Activated naive CD8-positive, alpha-beta T cell treated with anti-CD3 and anti-CD28 coated beads for 36 hours (primary cell): ENCODE measurements around the gene RERE. TPM values are rescaled to one million over a fixed set of nuclear protein-coding genes. Genes with fewer than 3 reads are reported as not detected.

Experiments
- DNase-seq: peaks from one replicate; pipeline ENCODE4 v3.0.0; 2021
- H3K27ac Mint-ChIP-seq: one replicate; pipeline ENCODE4 v1.8.0; 2022; ENCODE audit warnings: mild to moderate bottlenecking, moderate library complexity, mixed read lengths
- H3K27me3 Mint-ChIP-seq: one replicate; pipeline ENCODE4 v1.8.0; 2022; ENCODE audit warnings: mild to moderate bottlenecking, mixed read lengths
- H3K36me3 Mint-ChIP-seq: one replicate; pipeline ENCODE4 v1.8.0; 2021; ENCODE audit warnings: mild to moderate bottlenecking, mixed read lengths
- H3K4me1 Mint-ChIP-seq: one replicate; pipeline ENCODE4 v1.8.0; 2021; ENCODE audit warnings: mixed read lengths
- H3K4me3 Mint-ChIP-seq: one replicate; pipeline ENCODE4 v1.8.0; 2022; ENCODE audit warnings: mild to moderate bottlenecking, moderate library complexity, mixed read lengths
- H3K9me3 Mint-ChIP-seq: one replicate; pipeline ENCODE4 v1.8.0; 2022; ENCODE audit warnings: mixed read lengths
- total RNA-seq, 2 experiments: library from RNA; stranded (reverse); gene quantifications; one replicate each; pipeline ENCODE4 v1.2.3, GENCODE V29; 2021

RERE gene
- total RNA-seq, 2 experiments from 2014 or later = 36.8 to 39.6 TPM

DNA sequence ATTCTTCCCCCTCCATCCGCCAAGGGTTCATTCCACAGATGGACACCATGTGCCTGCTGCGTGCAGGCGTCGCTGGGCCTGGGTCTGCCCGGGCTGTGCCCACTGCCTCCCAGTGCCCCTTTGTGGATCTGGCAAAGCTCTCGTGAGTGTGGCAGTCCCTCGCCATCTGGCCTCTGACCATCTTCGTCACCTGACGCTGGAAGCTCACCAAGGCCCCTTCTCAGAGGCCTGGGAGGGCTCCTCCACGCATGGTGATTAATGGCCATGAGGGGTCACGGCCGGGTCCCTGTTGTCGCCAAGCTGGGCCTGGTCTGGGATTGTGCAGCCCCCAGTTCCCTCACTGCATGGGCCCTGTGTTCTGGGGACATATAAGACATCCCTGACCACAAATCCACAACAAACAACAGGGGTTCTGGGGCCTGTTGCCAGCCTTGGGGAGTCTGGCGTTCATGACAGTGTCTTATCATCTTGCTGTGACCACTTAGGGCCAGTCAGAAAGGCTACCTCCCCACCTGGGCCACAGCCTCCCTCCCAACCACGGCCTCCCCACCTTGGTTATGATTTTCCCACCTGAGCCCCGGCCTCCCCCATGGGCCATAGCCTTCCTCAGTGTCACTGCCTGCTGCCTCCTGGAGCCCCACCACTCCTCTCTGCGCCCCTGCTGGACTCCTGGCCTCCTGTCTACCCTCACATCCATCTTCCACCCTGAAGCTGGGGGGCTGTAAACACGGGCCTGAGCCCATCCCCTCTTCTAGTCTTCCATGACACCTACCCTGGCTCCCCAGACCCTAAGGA lies 471.6 kb downstream of the RERE start:
- Mint-ChIP-seq H3K36me3 (no peaks in the 10 kb centered on the region), H3K4me3 (no peak overlapping the region)
- no peak for DNase-seq

DNA sequence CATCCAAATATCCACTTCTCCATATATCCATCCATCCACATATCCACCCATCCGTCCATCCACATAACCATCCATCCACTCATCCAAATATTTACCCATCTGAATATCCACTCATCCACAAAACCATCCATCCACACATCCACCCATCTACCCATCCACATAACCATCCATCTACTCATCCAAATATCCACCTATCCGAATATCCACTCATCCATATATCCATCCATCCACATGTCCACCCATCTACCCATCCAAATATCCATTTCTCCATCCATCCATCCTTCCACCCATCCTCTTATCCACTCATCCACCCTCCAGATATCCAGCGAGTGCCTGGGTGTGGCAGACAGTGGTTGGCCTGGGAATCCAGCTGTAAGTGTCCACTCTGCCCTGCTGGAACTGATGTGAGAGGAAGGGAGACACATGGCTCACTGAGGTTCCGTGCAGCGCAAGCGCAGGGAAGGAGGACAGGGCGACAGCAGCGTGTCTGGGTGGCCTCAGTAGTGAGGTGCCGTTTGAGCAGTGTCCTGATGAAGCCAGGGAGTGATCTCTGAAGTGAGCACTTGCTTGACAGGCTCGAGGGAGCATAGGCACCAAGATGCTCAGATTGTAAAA lies 472.4 kb downstream of the RERE start:
- Mint-ChIP-seq H3K27me3 (peaks cover 3% of the 10 kb centered on the region), H3K9me3 (no peaks in the 10 kb centered on the region), H3K4me3 (no peak overlapping the region), H3K36me3 (no peaks in the 10 kb centered on the region), H3K27ac (no peak overlapping the region), H3K4me1 (peaks cover 4% of the 10 kb centered on the region)
- DNase-seq = no peak

More for the DNA sequence above, 471.6 kb downstream of the RERE start:
- Mint-ChIP-seq H3K27ac (no peak overlapping the region), H3K27me3 (peaks cover 3% of the 10 kb centered on the region), H3K4me1 (peaks cover 4% of the 10 kb centered on the region), H3K9me3 (no peaks in the 10 kb centered on the region)

DNA sequence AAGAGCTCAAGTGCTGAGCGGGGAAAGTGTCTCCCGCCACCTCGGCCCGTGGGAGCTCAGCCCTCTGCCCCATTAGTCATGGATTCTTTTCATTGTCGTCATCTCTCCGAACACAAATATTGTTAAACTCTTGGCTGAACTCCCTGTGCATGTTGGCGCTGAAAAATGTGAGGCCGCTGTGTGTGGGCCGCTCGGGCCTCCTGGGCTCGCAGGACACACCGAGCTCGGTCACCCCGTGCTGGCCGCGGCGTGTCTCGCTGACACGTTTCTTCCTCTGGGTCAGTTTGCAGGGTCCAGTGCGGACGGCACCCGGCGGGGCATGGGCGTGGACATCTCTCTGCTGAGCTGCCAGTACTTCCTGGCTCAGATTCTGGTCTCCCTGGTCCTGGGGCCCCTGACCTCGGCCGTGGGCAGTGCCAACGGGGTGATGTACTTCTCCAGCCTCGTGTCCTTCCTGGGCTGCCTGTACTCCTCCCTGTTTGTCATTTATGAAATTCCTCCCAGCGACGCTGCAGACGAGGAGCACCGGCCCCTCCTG lies 473.9 kb downstream of the RERE start:
- Mint-ChIP-seq H3K9me3 (no peaks in the 10 kb centered on the region), H3K36me3 (no peaks in the 10 kb centered on the region), H3K27me3 (no peaks in the 10 kb centered on the region), H3K4me1 (no peaks in the 10 kb centered on the region), H3K27ac (no peak overlapping the region), H3K4me3 (no peak overlapping the region)
- DNase-seq = no peak

DNA sequence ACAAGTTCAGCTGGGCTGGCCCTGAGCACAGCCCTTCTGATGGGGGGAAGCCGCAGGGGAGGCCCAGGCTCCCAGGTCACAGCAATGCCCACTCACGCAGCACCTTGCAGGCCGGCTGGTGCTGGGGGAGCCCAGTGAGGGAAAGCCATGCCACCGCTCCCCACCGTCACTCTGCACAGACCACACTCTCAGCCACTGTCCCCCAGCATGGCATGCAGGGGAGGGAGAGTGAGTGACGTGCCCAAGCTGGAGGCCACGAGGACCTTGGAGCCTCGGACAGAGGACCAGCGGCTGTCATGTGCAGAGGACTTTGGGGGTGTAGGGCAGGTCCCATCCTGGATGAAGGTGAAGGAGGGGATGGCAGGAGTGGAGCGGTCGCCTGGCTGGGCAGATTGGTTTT lies 474.4 kb downstream of the RERE start:
- Mint-ChIP-seq H3K4me3 (no peak overlapping the region), H3K27me3 (no peaks in the 10 kb centered on the region), H3K9me3 (no peaks in the 10 kb centered on the region), H3K27ac (no peak overlapping the region), H3K36me3 (no peaks in the 10 kb centered on the region), H3K4me1 (no peaks in the 10 kb centered on the region)
- DNase-seq = no peak

DNA sequence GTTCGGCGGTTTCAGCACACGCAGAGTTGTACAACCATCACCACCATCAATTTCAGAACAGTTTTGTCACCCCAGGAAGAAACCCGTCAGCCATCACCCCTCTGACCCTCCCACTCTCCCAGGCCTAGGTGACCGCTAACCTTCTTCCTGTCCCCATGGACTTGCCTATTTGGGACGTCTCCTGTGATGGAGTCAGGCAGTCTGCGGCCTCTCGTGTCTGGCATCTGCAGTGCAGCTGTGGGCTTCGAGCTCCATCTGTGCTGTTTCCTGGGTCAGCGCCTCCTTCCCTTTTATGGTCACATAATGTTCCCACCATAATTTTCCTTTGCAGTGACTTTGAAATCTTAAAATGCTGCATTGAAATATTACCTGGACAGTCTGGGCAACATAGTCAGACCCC lies 475.1 kb downstream of the RERE start:
- H3K9me3 Mint-ChIP-seq = peaks cover 2% of the 10 kb centered on the region
- DNase-seq = no peak
- no peak overlapping the region for H3K27ac Mint-ChIP-seq
- no peaks in the 10 kb centered on the region for H3K36me3 Mint-ChIP-seq
- no peaks in the 10 kb centered on the region for H3K4me1 Mint-ChIP-seq
- H3K4me3 Mint-ChIP-seq = no peak overlapping the region
- H3K27me3 Mint-ChIP-seq = no peaks in the 10 kb centered on the region

DNA sequence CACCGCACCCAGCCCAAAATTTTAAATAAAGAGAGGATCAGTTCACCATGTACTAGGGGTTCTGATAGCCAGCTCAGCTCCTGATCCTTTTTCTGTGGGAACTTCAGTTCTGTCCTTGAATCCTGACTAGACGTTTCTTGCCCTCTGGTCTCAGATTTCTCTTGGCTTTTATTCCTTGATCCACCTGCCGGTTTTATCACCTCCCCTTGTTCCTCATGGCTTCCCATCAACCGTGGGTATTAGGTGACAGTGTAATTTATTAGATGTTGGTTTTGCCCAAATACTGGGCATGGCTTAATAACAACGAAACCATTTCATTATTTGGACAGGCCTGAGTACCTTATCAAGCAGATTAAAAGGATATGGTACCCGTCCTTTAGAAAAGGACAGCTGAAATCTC lies 477.0 kb downstream of the RERE start:
- Mint-ChIP-seq H3K27ac (no peak overlapping the region), H3K4me1 (no peaks in the 10 kb centered on the region), H3K9me3 (peaks cover 5% of the 10 kb centered on the region), H3K27me3 (no peaks in the 10 kb centered on the region), H3K4me3 (no peak overlapping the region), H3K36me3 (peaks cover 2% of the 10 kb centered on the region)
- no peak for DNase-seq

DNA sequence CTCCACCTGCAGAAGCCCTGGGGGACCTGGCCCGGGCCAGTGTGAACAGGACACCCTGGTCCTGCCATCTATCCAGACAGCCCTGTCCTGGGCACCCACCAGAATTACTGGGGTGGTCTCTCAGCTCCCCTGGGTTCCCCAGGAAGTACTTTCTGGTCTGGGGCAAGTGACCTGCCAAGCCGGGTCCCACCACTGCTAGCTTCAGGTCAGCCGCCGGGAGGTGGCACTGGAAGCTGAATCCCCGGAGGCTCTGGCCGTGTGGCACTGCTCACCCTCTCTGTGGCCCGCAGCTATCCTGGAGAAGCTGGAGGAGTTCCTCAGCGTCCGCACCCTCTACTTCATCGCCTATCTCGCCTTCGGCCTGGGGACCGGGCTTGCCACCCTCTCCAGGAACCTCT lies 478.2 kb downstream of the RERE start:
- DNase-seq = no peak
- H3K4me3 Mint-ChIP-seq = no peak overlapping the region
- H3K27me3 Mint-ChIP-seq = no peaks in the 10 kb centered on the region
- H3K4me1 Mint-ChIP-seq = no peaks in the 10 kb centered on the region
- no peak overlapping the region for H3K27ac Mint-ChIP-seq
- H3K9me3 Mint-ChIP-seq = peaks cover 5% of the 10 kb centered on the region
- peaks cover 2% of the 10 kb centered on the region for H3K36me3 Mint-ChIP-seq

DNA sequence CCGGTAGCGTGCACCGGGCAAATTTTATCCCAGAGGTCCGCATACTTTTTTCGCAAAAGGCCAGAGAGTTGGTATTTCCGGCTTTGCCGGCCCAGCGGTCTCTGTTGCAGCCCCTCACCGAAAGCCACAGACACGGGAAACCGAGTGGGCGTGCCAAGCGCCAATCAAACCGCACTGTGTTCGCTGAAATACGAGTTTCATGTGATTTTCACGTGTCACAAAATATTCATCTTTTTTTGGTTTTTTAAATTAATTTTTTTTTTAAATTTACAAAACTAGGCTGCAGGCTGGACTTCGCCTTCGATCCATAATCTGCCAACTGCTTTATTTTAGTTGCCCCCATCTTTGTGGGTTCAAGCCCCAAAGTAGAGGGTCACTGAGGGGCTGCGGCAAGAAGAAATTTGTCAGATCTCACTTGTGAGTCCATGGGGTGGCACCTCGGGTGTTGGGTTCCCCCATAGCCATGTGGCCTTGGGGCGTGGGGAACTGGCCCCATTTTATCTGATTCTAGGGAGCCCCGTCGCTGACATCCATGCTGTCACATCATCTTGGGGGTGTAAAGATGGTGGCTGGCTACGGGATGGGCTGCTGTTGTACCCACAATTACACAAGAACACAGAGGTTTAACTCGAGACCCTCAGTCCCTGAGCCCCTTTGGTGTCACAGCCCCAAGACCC lies 478.8 kb downstream of the RERE start:
- peaks cover 5% of the 10 kb centered on the region for H3K9me3 Mint-ChIP-seq

DNA sequence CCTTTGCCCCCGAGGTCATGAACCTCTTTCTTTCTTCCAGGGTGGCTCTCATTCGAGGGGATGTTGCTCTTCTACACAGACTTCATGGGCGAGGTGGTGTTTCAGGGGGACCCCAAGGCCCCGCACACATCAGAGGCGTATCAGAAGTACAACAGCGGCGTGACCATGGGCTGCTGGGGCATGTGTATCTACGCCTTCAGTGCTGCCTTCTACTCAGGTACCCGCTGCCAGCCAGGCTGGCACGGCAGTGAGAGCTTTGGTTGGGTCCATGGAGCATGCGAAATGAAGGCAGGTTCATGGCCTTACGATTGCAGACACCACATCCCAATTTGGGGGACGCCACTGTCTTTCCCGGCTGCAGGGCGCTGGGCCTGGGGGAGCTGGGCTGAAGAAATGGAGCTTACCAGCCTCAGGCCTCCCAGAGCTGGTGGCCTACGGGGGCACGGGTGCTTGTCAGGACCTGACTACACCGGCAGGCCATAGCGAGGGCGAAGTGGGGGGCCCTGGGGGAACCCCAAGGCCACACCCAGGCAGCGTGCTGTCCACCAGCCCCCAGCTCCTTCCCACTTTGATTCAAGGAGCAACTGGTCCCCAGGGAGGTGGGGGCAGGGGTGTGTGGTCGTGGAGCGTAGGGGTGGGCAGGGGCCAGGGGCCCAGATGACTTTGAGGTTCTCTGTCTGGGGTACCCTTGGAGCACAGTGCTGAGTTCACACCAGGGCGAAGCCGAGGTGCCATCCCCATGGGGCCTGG lies 479.5 kb downstream of the RERE start:
- Mint-ChIP-seq H3K4me3 (no peak overlapping the region), H3K27me3 (no peaks in the 10 kb centered on the region), H3K27ac (no peak overlapping the region)

More for the DNA sequence above, 478.8 kb downstream of the RERE start:
- Mint-ChIP-seq H3K36me3 (peaks cover 2% of the 10 kb centered on the region), H3K4me1 (no peaks in the 10 kb centered on the region), H3K27me3 (no peaks in the 10 kb centered on the region), H3K27ac (no peak overlapping the region), H3K4me3 (no peak overlapping the region)
- no peak for DNase-seq

DNA sequence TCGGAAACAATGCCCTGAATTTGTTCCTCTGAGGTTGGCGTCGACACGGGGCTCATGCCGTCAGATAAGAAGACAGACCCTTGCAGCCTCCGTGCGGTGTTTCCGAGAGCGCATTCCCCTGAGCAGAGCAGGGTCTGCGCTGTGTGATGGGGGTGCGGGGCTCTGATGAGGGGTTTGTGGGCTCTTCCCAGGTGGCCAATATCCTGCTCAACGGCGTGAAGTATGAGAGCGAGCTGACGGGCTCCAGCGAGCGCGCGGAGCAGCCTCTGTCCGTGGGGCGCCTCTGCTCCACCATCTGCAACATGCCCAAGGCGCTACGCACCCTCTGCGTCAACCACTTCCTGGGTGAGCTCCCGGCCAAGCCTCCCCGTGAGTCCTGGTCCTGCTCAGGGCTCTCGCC lies 482.2 kb downstream of the RERE start:
- H3K27me3 Mint-ChIP-seq = no peaks in the 10 kb centered on the region
- H3K4me1 Mint-ChIP-seq = no peaks in the 10 kb centered on the region
- peaks cover 2% of the 10 kb centered on the region for H3K36me3 Mint-ChIP-seq
- peaks cover 5% of the 10 kb centered on the region for H3K9me3 Mint-ChIP-seq
- DNase-seq = no peak
- no peak overlapping the region for H3K4me3 Mint-ChIP-seq
- no peak overlapping the region for H3K27ac Mint-ChIP-seq

More for the DNA sequence above, 479.5 kb downstream of the RERE start:
- peaks cover 5% of the 10 kb centered on the region for H3K9me3 Mint-ChIP-seq
- peaks cover 2% of the 10 kb centered on the region for H3K36me3 Mint-ChIP-seq
- H3K4me1 Mint-ChIP-seq = no peaks in the 10 kb centered on the region
- no peak for DNase-seq

DNA sequence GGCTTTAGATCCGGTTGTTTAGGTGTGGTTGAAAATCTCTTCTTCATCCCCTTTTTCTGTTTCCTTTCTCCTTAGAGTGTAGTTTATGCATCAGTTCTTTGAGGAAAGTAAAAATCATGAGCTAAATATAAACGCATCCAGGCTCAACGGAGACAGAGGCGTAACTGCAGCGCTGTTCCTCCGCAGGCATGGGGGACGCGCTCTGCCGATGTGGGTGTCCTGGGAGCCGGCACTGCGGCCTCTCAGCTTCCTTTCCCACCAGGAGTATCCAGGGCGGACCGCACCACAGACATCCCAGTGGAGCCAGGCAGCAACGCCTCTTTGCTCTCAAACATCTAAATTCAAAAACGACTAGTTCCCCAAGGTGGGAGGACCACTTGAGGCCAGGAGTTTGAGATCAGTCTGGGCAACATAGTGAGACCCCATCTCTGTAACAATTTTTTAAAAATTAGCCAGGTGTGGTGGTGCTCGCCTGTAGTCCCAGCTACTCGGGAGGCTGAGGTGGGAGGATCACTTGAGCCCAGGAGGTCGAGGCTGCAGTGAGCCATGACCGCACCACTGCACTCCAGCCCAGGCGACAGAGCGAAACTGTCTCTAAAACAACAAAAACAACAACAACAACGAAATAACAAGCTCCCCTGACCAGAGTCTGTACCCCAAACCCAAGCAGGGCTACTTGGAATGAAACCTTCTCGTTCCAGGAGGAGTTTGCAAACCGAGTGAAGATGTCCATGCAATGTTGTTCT lies 483.2 kb downstream of the RERE start:
- no peaks in the 10 kb centered on the region for H3K27me3 Mint-ChIP-seq
- no peak for DNase-seq
- H3K9me3 Mint-ChIP-seq = peaks cover 5% of the 10 kb centered on the region
- peaks cover 2% of the 10 kb centered on the region for H3K36me3 Mint-ChIP-seq
- no peaks in the 10 kb centered on the region for H3K4me1 Mint-ChIP-seq
- no peak overlapping the region for H3K27ac Mint-ChIP-seq
- no peak overlapping the region for H3K4me3 Mint-ChIP-seq

DNA sequence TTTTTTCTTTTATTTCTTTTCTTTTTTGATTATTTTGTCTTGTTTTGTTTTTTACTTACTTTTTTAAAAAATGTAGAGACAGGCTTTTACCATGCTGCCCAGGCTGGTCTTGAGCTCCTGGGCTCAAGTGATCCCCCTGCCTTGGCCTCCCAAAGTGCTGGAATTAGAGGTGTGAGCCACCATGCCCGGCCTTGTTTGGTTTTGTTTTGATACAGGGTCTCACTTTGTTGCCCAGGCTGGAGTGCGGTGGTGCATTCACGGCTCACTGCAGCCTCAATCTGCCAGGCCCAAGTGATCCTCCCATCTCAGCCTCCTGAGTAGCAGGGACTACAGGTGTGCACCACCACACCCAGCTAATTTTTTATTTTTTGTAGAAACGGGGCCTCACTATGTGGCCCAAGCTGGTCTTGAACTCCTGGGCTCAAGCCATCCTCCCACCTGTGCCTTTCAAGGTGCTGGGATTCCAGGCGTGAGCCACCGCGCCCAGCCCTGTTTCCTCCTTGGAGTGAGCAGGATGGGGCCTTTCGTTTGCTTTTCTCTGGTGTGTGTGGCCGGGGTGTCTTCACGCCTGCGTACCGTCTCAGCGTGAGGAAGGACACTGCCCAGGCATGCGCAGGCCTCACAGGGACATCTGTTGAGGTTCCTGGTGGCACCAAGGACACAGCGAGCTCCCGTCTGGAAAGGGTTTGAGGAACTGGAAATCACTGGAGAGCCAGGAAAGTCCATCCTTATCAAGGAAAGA lies 484.0 kb downstream of the RERE start:
- Mint-ChIP-seq H3K36me3 (peaks cover 2% of the 10 kb centered on the region), H3K27ac (no peak overlapping the region), H3K4me1 (no peaks in the 10 kb centered on the region), H3K4me3 (no peak overlapping the region), H3K27me3 (no peaks in the 10 kb centered on the region), H3K9me3 (peaks cover 5% of the 10 kb centered on the region)
- no peak for DNase-seq

DNA sequence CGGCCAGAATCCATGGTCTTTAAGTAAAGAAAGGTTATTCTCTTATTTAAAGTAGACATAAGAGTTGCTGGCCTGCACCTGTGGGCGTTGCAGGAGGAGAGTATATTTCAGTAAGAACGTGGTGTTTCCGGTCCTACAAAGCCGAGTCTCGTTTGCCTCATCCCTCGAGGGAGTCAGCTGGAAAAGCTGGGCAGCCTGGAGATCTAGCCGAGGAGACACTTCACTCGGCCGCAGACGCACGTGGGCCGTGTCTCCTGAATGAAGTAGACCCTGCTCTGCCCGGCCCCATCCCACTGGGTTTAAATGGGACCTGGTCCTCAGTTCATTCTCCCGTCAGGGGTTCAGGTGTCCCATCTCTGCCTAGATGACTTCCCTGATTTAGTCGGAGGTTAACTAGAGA lies 484.6 kb downstream of the RERE start:
- Mint-ChIP-seq H3K27me3 (no peaks in the 10 kb centered on the region), H3K27ac (no peak overlapping the region), H3K4me3 (no peak overlapping the region), H3K9me3 (peaks cover 5% of the 10 kb centered on the region), H3K4me1 (no peaks in the 10 kb centered on the region), H3K36me3 (peaks cover 2% of the 10 kb centered on the region)
- DNase-seq = no peak
